ENCODE data around the gene RGS19. TPM values are rescaled to one million over a fixed set of nuclear protein-coding genes. Genes with fewer than 3 reads are reported as not detected.
"Not testable (repeated sequence)": the region's sequence is repeated elsewhere in the genome, so short reads cannot be mapped to it uniquely, and the experiment has no call there.

The RGS19 gene
- total RNA-seq, 2 donors from 2014 or later: 3.4 to 5.9 TPM

DNA sequence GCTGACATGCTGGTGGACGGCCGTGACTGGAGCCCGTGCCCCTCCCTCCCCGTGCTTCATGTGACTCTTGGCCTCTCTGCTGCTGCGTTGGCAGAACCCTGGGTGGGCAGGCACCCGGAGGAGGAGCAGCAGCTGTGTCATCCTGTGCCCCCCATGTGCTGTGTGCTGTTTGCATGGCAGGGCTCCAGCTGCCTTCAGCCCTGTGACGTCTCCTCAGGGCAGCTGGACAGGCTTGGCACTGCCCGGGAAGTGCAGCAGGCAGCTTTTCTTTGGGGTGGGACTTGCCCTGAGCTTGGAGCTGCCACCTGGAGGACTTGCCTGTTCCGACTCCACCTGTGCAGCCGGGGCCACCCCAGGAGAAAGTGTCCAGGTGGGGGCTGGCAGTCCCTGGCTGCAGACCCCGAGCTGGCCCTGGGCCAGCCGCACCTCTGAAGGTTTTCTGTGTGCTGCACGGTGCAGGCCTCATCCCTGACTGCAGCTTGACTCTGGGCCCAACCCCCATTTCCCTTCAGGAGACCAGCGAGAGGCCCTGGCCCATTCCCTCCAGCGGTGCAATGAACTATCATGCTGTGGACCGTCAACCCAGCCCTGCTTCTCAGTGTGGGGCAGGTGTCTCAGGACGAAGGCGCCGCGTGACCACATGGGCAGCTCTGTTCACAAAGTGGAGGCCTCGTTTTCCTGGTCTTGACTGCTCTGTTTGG lies 19.9 kb upstream of the RGS19 start:
- no peak for ATAC-seq
- DNase-seq: no peak

GRCh38 chr20:64098471-64099013 lies 19.2 kb upstream of the RGS19 start:
- ATAC-seq: no peak
- no peak for DNase-seq
- intact Hi-C loops (cut with DNase I, micrococcal nuclease): no loop called here

More for the DNA sequence above, 19.9 kb upstream of the RGS19 start:
- intact Hi-C loops (cut with DNase I, micrococcal nuclease): no loop called here

GRCh38 chr20:64096535-64096934 lies 17.2 kb upstream of the RGS19 start:
- intact Hi-C loops (cut with DNase I, micrococcal nuclease): no loop called here
- ATAC-seq (no peak), DNase-seq (no peak)

DNA sequence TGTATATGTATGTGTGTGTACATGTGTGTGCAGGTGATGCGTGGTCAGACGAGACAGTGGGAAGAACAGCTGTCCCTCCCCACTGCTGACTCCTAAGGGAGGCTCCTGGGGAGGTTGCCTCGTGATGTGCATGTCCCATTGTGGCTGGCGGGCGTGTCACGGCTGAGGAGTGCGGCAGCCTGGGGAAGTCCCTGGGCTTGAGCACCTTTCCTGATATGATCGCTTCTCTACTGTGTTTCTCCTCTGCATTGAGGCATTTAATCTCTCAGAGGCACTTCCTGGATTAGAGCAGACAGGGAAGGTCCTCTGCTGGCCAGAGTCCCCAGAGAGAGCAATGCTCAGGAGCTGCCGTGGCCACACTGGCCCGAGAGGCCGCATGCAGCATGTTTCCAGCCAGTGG lies 16.6 kb upstream of the RGS19 start:
- intact Hi-C loops (cut with DNase I, micrococcal nuclease): no loop called here
- DNase-seq: no peak
- ATAC-seq: no peak

DNA sequence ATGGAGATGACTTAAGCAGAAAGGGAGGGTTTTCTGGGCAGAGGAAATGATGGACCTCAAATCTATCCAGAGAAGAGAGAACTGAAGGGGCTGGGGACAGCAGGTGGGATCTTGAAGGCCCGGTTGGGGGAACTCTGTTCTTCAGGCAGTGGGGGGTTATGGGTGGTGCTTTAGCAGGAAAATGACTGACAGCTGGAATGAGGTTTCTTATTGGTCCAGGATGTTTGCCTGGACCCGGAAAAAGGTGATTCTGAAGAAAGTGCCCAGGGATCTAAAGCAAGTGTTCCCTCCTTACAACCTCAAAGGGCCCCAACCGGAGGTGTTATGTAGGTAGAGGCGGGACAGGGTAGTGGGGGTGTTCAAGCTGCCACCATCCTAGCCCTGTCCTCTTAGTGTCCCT lies 16.1 kb upstream of the RGS19 start:
- ATAC-seq: no peak
- intact Hi-C loops (cut with DNase I, micrococcal nuclease): no loop called here
- no peak for DNase-seq

DNA sequence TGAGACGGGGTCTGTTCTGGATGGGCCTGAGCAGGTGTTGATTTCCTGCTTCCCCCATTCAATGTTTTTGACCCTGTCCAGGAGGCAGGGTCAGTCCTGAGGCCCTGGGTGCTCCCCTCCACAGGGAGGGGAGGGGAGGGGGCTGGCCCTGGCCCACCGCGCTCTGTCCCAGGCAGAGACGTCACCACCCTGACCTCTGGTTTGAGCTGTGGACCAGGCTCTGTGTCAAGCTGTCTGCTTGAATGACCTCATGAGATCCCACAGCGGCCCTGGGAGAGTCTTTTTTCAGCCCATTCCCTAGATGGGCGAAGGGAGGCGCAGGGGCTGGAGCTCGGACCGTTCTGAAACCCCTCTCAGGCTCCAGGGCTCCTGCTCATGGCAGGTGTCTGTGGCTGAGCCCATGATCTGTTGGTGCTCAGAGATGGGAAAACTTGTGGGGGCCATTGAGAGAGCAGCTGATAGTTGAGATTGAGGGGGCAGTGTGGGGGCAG lies 13.7 kb upstream of the RGS19 start:
- ATAC-seq: no peak
- no peak for DNase-seq

GRCh38 chr20:64092258-64093012 lies 13.1 kb upstream of the RGS19 start:
- ATAC-seq (no peak), DNase-seq (no peak)
- intact Hi-C loops (cut with DNase I, micrococcal nuclease): no loop called here

More for the DNA sequence above, 13.7 kb upstream of the RGS19 start:
- intact Hi-C loops (cut with DNase I, micrococcal nuclease): no loop called here

GRCh38 chr20:64091770-64092169 lies 12.5 kb upstream of the RGS19 start:
- DNase-seq (no peak), ATAC-seq (no peak)
- intact Hi-C loops (cut with DNase I, micrococcal nuclease): no loop called here

- no peak for DNase-seq
- intact Hi-C loops (cut with DNase I, micrococcal nuclease): no loop called here
- no peak for ATAC-seq
Measured at GRCh38 chr20:64091340-64091739, 12.0 kb upstream of the RGS19 start.

DNA sequence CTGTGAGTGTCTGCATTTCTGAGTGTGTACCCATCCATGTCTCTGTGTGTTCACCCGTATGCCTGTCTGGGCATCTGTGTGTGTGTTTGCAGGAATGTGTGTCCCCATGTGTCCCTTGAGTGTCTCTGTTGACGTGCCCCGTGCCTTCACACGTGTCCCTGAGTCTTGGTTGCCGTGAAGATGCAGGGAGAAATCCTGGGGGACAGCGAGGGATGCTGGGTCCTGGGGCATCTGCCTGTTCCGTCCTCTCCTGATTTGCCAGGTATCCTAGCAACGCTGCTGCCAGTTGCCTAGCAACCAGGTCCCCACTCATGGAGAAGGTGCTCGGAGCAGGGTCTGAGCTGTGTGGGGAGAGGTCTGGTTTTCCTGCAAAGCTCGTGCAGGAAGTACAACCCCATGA lies 10.8 kb upstream of the RGS19 start:
- intact Hi-C loops (cut with DNase I, micrococcal nuclease): no loop called here
- DNase-seq (no peak), ATAC-seq (no peak)

DNA sequence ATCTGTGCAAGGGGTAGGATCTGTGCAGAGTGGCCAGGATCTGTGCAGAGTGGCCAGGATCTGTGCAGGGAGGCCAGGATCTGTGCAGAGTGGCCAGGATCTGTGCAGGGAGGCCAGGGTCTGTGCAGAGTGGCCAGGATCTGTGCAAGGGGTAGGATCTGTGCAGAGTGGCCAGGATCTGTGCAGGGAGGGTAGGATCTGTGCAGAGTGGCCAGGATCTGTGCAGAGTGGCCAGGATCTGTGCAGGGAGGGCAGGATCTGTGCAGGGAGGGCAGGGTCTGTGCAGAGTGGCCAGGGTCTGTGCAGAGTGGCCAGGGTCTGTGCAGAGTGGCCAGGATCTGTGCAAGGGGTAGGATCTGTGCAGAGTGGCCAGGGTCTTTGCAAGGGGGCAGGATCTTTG lies 9.3 kb upstream of the RGS19 start:
- DNase-seq; intact Hi-C loops (cut with DNase I, micrococcal nuclease); ATAC-seq: not testable (repeated sequence)

DNA sequence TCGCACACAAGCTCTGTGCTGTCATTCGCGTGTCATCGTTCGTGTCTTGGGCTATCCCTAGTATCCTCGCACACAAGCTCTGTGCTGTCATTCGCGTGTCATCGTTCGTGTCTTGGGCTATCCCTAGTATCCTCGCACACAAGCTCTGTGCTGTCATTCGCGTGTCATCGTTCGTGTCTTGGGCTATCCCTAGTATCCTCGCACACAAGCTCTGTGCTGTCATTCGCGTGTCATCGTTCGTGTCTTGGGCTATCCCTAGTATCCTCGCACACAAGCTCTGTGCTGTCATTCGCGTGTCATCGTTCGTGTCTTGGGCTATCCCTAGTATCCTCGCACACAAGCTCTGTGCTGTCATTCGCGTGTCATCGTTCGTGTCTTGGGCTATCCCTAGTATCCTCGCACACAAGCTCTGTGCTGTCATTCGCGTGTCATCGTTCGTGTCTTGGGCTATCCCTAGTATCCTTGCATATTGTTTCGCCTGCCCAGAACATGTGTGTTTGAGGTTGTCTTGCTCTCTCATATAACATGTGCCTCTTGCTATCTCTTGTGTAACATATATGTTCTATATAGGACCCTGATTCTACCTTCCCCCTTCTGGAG lies 8.0 kb upstream of the RGS19 start:
- DNase-seq; intact Hi-C loops (cut with DNase I, micrococcal nuclease); ATAC-seq: not testable (repeated sequence)

DNA sequence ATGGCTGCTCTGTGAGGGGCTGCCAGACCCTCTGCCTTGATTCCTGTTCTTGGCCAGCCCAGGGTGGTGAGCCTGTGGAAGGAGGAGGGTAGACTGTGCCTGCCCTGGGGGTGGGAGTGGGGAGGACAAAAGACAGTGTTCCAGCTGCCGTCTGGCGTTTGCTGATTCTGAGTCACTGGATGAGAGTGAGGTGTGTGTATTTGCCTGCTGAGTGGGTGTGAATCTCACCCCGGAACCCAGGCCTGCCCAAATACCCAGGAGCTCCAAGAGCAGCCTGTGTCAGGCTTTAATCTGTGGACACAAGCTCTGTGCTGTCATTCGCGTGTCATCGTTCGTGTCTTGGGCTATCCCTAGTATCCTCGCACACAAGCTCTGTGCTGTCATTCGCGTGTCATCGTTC lies 7.5 kb upstream of the RGS19 start:
- no peak for ATAC-seq
- intact Hi-C loops (cut with DNase I, micrococcal nuclease): no loop called here

GRCh38 chr20:64084685-64085152 lies 5.4 kb upstream of the RGS19 start:
- DNase-seq: no peak
- intact Hi-C loops (cut with DNase I, micrococcal nuclease): no loop called here
- no peak for ATAC-seq

More for the DNA sequence above, 7.5 kb upstream of the RGS19 start:
- no peak for DNase-seq

DNA sequence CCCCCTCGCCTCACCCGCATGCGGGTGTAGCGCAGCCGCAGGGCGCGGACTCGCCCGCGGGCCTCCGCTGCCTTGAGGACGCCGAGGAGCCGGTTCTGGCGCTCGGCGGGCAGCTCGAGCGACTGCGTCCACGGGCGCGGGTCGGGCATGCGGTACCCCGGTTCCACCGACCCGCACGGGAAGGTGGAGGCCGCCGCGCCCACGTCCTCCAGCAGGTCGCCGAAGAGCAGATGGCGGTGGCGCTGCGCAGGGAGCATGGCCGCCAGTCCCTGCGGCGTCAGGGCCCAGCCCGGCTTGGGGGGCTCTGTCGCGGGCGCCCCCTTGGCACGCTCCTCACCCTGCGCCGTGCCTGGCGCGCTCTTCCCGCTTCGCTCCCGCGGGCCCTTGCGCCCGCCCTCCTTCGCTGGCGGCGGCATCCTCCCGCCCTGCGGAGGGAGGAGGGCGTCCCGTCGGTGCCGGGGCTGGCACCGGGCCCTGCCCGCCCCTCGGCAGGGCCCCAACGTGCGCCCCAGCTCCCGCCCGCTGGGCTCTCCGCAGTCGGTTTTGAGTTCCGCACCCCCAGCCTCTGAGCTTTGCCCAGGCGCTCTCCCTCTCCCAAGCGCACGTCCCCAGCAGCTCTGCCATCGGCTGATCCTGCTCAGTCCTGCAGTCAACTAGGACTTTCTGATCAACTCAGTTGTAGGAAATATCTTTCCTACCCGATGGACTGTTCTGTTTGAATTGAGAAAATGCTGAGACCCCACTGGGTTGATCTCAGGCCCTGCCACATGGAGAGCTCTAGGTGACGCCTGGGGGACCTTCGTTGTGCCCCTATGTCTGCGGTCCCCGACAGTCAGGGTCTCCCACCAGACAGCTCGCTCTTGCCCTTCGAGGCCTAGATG lies 4.7 kb upstream of the RGS19 start, which contains the start of gene LKAAEAR1:
Gene LKAAEAR1, minus strand, starts transcription at position 595 of the 881 bp plus-strand sequence. Its CDS starts 179 bp downstream, at position 416.
- intact Hi-C loops (cut with DNase I, micrococcal nuclease): no loop called here
- DNase-seq (no peak), ATAC-seq (no peak)

DNA sequence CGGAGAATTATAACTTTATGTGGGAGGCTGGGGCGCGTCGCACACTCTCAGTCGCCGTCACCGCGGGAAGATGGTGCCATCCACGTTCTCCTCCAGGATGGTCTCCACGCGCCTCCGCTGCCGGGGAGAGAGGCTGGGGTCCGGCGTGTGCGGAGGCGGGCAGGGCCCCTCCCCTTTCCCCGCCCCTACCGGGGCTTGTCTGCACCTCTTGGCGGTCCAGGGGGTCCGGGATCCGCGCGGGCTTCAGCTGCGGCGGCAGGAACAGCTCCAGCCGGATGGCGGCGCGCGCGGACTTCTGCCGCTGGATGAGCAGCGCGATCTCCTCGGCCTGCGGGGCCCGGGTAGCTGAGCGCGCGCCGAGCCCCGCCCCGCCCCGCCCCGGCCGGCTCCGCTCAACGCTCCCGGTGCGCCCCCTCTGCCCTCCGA lies 4.1 kb upstream of the RGS19 start:
- ATAC-seq: peak; percentile 54
- peak in 1 of 2 donors; percentile 79 for DNase-seq
- intact Hi-C loops (cut with DNase I, micrococcal nuclease): no loop called here

- DNase-seq (no peak), ATAC-seq (no peak)
- intact Hi-C loops (cut with DNase I, micrococcal nuclease): no loop called here
Measured at GRCh38 chr20:64082820-64083377, 3.6 kb upstream of the RGS19 start.

DNA sequence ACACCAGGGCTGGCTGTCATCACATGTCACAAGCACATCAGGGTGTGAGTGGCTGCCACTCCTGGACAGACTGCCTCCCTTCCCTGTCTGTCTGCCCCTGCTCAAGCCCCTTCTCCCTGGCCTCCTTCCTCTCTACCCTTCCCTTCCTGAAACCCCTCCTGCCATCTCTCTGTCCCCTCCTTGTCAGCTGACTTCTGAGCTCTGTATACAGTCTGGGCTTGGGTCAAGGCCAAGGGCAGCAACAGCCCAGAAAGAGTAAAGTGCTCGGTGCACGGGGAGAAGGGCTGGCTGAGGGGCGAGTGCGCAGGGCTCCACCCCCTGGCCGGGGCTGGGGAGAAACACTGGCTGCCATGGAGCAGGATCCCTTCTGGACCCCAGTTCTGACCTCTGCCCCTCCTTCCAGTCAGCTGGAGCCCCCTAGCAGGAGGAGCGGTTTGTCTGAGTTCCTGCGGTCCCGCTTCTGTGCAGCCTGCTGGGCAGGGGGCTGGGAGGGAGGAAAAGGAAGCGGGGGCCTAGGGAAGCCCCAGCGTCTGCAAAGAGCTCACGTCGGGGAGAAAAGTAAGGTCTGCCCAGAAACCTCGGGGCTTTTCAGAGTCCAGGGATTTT lies 2.9 kb upstream of the RGS19 start:
- no peak for DNase-seq
- intact Hi-C loops (cut with DNase I, micrococcal nuclease): no loop called here
- no peak for ATAC-seq
